SIG-M5 treated with dmso at 0.1 percent for 504 hours (cell line): Measurements from ENCODE around the gene PIK3C2G.

Experiments used
- DNase-seq: peaks from one replicate; lab custom pipeline; 2025; ENCODE audit not compliant: unreplicated experiment; lab: John Stamatoyannopoulos, UW

The PIK3C2G gene

GRCh38 chr12:18612971-18613370 is 351.7 kb downstream of the PIK3C2G start:
- DNase-seq = no peak

DNA sequence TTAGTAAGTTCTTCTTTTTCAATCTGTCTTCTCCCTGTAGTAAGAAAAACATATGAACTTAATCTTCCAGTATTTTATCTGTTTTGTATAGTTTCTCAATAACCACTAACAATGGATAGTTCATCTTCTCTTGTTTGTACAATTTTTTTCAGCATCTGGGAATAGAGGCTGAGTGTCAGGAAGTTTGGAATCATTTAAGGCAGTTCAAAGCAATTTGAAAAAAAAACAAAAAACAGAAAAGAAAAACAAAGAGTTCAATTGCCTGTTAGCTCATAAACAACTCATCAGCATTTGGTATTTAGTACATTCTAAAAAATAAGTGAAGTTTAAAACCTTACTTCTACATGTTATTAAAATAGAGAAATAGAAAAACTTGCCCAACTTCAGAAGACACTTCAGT is 359.7 kb downstream of the PIK3C2G start:
- DNase-seq = no peak

DNA sequence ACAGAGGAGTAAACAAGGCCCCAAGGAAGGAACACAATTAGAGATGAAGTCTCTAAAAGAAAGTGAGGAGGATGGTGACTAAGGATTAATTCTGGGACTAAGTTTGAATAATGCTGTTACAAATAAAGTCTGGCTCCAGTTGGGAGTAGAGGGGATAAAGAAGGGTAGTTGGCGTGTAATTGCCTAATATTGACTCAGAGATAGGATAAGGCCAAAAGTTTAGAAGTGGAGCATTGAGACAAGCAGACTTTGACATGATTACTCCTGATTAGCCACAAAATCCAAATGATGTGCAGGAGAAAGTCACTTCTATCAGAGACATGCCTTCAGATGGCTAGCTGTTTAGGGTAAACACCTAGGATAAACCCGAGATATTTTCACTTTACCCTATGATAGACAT is 368.1 kb downstream of the PIK3C2G start:
- no peak for DNase-seq

- DNase-seq = no peak
Measured at GRCh38 chr12:18629916-18630315, 368.6 kb downstream of the PIK3C2G start.

DNA sequence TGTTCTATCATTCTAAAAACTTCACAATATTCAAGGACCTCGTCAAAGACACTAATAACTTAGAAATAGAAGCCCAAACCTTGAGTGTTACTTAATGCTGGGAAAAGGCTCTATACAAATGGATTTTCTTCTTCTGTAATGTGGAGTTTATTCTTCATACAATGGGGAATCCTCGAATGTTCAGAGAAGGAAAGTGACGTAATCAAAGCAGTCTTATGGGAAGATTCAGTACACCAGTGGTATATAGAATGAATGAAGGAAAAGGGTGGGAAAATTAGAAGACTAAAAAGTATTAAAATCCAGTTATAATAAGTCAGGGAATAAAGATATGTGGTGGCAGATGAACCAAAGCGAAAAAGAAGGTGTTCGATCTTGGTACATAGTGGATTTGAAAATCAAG is 370.0 kb downstream of the PIK3C2G start:
- DNase-seq = no peak

DNA sequence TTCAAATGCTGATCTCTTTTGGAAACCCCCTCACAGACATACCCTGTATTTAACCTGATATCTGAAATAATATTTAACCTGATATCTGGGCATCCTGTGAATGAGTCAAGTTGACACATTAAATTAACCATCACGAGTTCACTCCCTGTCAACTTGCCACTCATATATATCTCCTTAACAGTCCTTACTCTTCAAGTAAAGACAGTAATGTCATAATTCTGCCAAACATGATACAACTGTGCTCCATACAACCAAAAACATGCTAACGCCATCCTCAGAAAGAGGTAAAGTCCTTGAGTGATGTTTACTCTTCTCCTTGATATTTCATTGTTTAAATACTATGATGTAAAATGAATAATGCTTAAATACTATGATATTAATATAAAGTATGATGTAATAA is 371.5 kb downstream of the PIK3C2G start:
- DNase-seq = no peak

DNA sequence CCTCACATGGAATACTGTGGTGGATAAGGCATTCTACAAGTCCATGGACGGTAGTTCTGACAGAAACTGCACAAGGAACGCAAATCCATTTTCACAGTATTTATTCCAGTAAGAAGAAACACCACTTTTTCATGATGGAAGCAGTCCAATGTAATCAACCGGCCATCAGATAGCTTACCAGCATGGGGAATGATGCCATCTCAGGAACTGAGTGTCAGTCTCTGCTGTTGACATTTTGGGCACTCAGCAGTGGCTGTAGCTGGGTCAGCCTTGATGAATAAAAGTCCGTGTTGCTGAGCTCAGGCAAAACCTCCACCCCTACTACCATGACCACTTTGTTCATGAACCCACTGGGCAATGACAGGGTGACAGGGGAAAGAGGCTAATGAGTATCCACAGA is 373.1 kb downstream of the PIK3C2G start:
- no peak for DNase-seq

DNA sequence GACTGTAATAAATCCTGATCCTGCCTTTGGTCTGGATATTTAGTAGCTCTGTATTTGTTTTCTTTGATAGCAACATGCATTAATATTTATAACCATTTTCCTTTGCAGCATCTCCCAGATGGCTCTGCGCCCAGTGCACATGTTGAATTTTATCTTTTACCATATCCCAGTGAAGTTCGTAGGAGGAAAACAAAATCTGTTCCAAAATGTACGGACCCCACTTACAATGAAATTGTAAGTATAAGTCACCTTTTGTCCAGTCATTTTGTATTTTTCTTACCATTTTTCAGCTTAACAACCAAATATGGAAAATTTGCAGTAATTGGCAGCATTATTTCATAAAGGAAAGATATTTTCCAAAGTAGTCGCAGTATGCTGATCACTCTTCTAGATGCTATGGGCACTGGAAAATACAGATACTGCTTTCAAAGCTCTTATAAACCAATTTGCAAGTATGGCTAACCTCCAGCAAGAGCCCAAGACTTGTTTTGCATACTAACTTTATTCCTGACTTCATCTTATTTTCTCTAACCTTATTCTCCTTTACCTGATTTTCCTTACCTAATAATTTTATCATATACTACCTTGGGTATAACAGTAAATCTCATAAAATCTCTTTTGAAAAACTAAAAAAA is 379.1 kb downstream of the PIK3C2G start:
- no peak for DNase-seq

DNA sequence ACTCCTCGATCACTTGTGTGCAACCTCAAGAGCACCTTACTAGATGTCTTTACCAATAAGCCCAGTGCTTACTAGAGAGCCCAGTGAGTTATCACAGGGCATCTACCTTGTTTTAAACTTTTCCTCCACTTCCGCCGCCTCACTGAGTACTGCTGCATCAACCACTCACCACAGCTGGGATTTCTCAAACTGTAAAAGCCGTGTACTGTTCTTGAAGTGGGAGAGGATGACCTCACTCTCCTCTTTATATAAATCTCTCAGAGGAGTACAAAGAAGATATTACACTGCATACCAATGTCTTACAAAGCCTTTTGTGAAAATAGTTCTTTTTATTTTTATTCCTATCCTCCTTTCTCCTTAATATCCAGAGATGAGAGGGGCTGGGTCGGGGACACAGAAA is 382.4 kb downstream of the PIK3C2G start:
- DNase-seq = no peak

- no peak for DNase-seq
Measured at GRCh38 chr12:18644564-18644963, 383.2 kb downstream of the PIK3C2G start.

- no peak for DNase-seq
Measured at GRCh38 chr12:18646286-18646890, 385.1 kb downstream of the PIK3C2G start.

DNA sequence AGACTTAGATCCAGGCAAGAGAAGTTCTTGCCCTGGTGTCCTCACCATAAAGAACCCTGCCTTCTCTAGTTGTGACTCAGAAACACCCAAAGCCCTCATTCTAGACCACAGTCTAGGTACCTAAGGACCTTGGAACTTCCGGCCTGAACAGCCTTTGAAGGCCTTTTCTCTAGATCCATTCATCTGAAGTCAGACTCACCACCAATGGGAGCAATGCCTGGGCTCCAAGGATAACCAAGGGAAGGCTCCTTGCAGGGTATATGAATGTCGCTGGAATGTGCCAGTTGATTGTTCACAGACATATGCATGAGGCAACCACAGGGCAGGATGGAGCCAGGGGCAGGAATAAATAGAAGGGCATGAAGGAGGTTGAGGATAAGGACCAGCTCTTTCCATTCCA is 390.2 kb downstream of the PIK3C2G start:
- DNase-seq = no peak

GRCh38 chr12:18652596-18652995 is 391.3 kb downstream of the PIK3C2G start:
- no peak for DNase-seq

GRCh38 chr12:18653465-18653864 is 392.1 kb downstream of the PIK3C2G start:
- no peak for DNase-seq

DNA sequence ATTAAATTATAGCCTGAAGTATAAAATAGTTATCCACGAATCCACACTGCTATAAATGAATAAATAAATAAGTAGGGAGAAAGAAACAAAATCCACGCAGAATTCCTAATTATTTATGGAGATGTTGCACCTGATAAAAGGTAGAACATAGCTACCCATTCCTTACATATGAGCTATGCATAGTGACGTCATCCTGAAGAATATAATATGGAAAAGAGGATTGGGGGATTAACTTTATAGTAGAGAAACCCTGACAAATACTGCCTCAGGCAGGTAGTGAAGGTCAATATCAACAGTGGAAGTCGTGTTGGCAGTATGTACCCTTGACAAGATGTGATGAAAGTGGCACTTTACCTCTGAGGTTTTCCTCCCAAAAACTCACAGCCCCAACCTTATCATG is 394.0 kb downstream of the PIK3C2G start:
- no peak for DNase-seq

DNA sequence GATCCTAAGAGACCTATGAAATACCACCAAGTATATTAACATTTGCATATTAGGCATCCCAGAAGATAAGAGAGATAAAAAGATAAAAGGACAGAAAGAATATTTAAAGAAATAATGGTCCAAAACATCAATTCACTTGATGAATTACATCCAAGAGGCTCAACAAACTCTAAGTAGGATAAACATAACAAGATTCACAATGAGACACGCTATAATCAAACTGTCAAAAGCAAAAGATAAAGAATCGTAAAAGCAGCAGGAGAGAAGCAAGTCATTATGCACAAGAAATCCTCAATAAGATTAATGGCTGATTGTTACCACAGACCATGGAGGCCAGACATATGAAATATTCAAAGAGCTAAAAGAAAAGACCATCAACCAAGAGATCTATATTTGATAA is 396.9 kb downstream of the PIK3C2G start:
- no peak for DNase-seq

DNA sequence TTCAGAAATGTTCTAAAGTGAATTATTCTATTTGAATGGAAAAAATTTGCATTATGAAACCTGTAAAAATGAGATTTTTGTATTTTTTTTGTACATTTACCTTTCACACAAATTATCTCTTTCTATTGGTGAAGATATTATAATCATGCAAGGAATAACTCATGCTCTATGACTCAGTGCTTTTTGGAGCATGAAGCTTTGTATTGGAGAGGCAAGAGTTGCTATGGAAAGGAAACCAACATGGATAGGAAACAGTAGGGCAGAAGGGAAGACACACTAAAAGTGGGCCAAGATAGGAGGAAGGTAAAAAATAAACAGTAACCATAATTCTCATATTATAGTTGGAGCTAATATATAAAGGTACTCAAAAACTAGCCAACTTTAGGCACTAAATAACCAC is 397.5 kb downstream of the PIK3C2G start:
- DNase-seq = no peak

GRCh38 chr12:18676141-18676540 is 414.8 kb downstream of the PIK3C2G start:
- no peak for DNase-seq

GRCh38 chr12:18676996-18677588 is 415.8 kb downstream of the PIK3C2G start:
- no peak for DNase-seq

DNA sequence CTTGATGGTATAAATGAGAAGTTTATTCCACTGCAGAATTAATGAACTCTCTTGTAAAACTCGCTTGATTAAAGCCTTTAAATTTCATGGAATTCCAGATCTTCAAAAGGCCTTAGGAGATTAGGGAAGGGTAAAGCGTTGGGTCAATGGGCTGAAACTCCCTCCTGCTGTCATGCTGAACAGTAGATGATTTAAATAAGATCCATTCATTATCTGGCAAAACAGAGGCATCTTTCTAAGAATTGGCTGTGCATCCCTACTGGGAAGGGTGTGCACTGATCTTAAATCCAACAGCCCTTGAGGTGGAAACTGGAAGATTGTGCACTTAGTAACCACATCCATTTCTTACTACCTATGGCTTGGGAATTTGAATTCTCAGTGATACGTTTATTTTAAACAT is 420.5 kb downstream of the PIK3C2G start:
- DNase-seq = no peak

GRCh38 chr12:18683327-18684013 is 422.2 kb downstream of the PIK3C2G start:
- no peak for DNase-seq

- no peak for DNase-seq
Measured at GRCh38 chr12:18684430-18684829, 423.1 kb downstream of the PIK3C2G start.
